ENCODE data around the gene POLH. TPM values are rescaled to one million over a fixed set of nuclear protein-coding genes. Genes with fewer than 3 reads are reported as not detected.

POLH gene
- total and polyA plus RNA-seq, 10 of the 15 experiments (the other 5 are each of a cell fraction or from before 2014, with no cell fraction given) = 5.5 to 33.6 (median 18.6) TPM

DNA sequence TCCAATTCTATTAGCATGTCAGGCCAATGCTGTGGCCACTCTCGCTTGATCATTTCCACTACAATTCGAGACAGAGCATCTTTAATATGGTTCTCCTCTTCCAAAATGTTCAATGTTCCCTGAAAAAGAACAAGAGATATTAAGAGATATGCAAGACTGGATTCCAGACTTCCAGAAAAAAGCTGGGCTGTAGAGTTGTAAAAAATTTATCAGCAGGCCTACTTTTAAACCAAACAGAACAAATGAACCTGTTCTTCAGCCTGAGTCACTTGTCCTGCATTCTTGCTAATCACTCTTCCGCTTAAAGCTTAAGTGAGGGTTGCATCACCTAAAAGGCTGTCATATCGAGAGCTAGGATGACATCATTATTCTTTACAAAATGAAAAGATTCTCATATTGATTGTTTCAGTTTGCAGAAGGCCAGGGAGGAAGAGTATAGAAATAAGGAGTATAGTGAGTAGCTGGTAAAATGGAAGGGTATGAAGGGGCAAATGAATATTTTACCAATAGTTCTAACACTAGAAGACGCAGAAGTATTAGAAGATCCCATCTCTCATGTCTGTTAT, 5.0 kb upstream of the POLH start:
- ATAC-seq = peak; percentile 43
- POLR2A ChIA-PET = interaction anchor here (0.5 to 1.1 kb wide), 6 partner anchors 26 to 642 kb away, joined by 3 to 4 read pairs (median 3); partner anchors contain the start of genes CNPY3 and CUL9
- in situ Hi-C loops (cut with MboI) (no loop called here), intact Hi-C loops (cut with micrococcal nuclease; ENCODE audit: unreplicated experiment) (no loop called here)
- DNase-seq (ENCODE audit: low read depth, low spot score) = no peak
- Histone ChIP-seq H4K20me1 (ENCODE audit: control insufficient read depth, insufficient read depth) (no peaks in the 10 kb centered on the region), H3K4me3 (no peak overlapping the region), H3K9ac (ENCODE audit: control insufficient read depth, insufficient read depth, low read length) (no peak overlapping the region), H3K36me3 (ENCODE audit: control insufficient read depth in 2 of 2, insufficient read depth in 2 of 2, low read length in 1 of 2) (peaks cover 6 to 32% of the 10 kb centered on the region in 2 experiments), H3K27ac (ENCODE audit: control insufficient read depth, insufficient read depth) (no peak overlapping the region; the same call in 1 of the 2 replicates), H3K9me3 (replicated peaks; ENCODE audit: control insufficient read depth, insufficient read depth, low read length) (no peaks in the 10 kb centered on the region), H3K4me2 (ENCODE audit: control insufficient read depth, insufficient read depth) (no peak overlapping the region), H3K79me2 (ENCODE audit: control insufficient read depth, insufficient read depth, low read length) (peaks cover 29% of the 10 kb centered on the region), H2AFZ (ENCODE audit: control insufficient read depth, low read depth, low read length) (no peak overlapping the region), H3K4me1 (ENCODE audit: control insufficient read depth, insufficient read depth, low read length) (no peaks in the 10 kb centered on the region; the same call in 1 of the 2 replicates), H3K27me3 (replicated peaks in 1 of 2; ENCODE audit: control insufficient read depth in 2 of 2, insufficient read depth in 2 of 2, low read length in 1 of 2) (no peaks in the 10 kb centered on the region)
- CTCF ChIA-PET = interaction anchor here (1.3 to 1.8 kb wide), 2 partner anchors 15 to 26 kb away, joined by 3 to 4 read pairs; no protein-coding TSS in a partner anchor
- WGBS (ENCODE audit: insufficient coverage, insufficient replicate concordance, low lambda C conversion rate, missing lambda C conversion rate) = 60% methylated on average over 5 of the region's 5 CpGs
- no TSS peak for BruUV-seq (replicated peaks)
- no peak for FAIRE-seq
- RAD21 ChIA-PET (ENCODE audit: unreplicated experiment) = interaction anchor here (0.5 to 1.2 kb wide), 2 partner anchors 29 to 999 kb away, joined by 3 to 4 read pairs; no protein-coding TSS in a partner anchor
- SMC1A ChIA-PET (ENCODE audit: uncharacterized antibody, unreplicated experiment) = interaction anchor here (0.8 to 1.3 kb wide), 6 partner anchors 8 to 52 kb away, joined by 3 read pairs; no protein-coding TSS in a partner anchor
- TF ChIP-seq, protein P1, sequence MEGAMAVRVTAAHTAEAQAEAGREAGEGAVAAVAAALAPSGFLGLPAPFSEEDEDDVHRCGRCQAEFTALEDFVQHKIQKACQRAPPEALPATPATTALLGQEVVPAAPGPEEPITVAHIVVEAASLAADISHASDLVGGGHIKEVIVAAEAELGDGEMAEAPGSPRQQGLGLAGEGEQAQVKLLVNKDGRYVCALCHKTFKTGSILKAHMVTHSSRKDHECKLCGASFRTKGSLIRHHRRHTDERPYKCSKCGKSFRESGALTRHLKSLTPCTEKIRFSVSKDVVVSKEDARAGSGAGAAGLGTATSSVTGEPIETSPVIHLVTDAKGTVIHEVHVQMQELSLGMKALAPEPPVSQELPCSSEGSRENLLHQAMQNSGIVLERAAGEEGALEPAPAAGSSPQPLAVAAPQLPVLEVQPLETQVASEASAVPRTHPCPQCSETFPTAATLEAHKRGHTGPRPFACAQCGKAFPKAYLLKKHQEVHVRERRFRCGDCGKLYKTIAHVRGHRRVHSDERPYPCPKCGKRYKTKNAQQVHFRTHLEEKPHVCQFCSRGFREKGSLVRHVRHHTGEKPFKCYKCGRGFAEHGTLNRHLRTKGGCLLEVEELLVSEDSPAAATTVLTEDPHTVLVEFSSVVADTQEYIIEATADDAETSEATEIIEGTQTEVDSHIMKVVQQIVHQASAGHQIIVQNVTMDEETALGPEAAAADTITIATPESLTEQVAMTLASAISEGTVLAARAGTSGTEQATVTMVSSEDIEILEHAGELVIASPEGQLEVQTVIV (IDR thresholded peaks at IDR 0.05; ENCODE audit: borderline replicate concordance, partially characterized antibody) = no peak
- no peak for TF ChIP-seq RFX5 (IDR thresholded peaks at IDR 0.05; ENCODE audit: low read depth, low read length)
- TF ChIP-seq ZBED1 (IDR thresholded peaks at IDR 0.05; ENCODE audit: borderline replicate concordance) = 0 out of 2 replicates have a peak, but pooled peaks have one; percentile 68
- TF ChIP-seq ETV6 (conservative IDR thresholded peaks at IDR 0.05 in 1 of 2, IDR thresholded peaks at IDR 0.05 in 1 of 2; ENCODE audit: borderline replicate concordance in 1 of 2, low read depth in 1 of 2) = peak in 1 of 2 experiments; percentile 56; a peak in 1 of 4 replicates
- TF ChIP-seq ATF7 (IDR thresholded peaks at IDR 0.05; ENCODE audit: low read depth) = peak; percentile 95
- TF ChIP-seq IRF4 (IDR thresholded peaks at IDR 0.05; ENCODE audit: low read depth, low read length) = peak; percentile 41; the same call in 1 of the 2 replicates
- TF ChIP-seq NFYB (IDR thresholded peaks at IDR 0.05; ENCODE audit: insufficient read depth, low read depth, low read length) = no peak
- TF ChIP-seq, protein P2, sequence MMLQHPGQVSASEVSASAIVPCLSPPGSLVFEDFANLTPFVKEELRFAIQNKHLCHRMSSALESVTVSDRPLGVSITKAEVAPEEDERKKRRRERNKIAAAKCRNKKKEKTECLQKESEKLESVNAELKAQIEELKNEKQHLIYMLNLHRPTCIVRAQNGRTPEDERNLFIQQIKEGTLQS (IDR thresholded peaks at IDR 0.05; ENCODE audit: borderline replicate concordance, extremely low read depth, low read depth, low read length) = peak; percentile 31; the same call in 1 of the 2 replicates
- peak; percentile 91 for TF ChIP-seq CREB1 (IDR thresholded peaks at IDR 0.05; ENCODE audit: low read depth)
- peak; percentile 52 to 91; a peak in 2 of 4 replicates for TF ChIP-seq CEBPB (IDR thresholded peaks at IDR 0.05; ENCODE audit: borderline replicate concordance in 1 of 2, low read depth in 2 of 2, low read length in 2 of 2)
- peak; percentile 98 for TF ChIP-seq JUNB (IDR thresholded peaks at IDR 0.05)
- peak; percentile 52; the same call in 1 of the 2 replicates for TF ChIP-seq GABPA (IDR thresholded peaks at IDR 0.05; ENCODE audit: low read depth)
- TF ChIP-seq EP300 (IDR thresholded peaks at IDR 0.05; ENCODE audit: borderline replicate concordance in 1 of 2, control insufficient read depth in 1 of 2, low read depth in 2 of 2, low read length in 2 of 2) = no peak; a peak in 1 of 4 replicates
- TF ChIP-seq, protein P3, sequence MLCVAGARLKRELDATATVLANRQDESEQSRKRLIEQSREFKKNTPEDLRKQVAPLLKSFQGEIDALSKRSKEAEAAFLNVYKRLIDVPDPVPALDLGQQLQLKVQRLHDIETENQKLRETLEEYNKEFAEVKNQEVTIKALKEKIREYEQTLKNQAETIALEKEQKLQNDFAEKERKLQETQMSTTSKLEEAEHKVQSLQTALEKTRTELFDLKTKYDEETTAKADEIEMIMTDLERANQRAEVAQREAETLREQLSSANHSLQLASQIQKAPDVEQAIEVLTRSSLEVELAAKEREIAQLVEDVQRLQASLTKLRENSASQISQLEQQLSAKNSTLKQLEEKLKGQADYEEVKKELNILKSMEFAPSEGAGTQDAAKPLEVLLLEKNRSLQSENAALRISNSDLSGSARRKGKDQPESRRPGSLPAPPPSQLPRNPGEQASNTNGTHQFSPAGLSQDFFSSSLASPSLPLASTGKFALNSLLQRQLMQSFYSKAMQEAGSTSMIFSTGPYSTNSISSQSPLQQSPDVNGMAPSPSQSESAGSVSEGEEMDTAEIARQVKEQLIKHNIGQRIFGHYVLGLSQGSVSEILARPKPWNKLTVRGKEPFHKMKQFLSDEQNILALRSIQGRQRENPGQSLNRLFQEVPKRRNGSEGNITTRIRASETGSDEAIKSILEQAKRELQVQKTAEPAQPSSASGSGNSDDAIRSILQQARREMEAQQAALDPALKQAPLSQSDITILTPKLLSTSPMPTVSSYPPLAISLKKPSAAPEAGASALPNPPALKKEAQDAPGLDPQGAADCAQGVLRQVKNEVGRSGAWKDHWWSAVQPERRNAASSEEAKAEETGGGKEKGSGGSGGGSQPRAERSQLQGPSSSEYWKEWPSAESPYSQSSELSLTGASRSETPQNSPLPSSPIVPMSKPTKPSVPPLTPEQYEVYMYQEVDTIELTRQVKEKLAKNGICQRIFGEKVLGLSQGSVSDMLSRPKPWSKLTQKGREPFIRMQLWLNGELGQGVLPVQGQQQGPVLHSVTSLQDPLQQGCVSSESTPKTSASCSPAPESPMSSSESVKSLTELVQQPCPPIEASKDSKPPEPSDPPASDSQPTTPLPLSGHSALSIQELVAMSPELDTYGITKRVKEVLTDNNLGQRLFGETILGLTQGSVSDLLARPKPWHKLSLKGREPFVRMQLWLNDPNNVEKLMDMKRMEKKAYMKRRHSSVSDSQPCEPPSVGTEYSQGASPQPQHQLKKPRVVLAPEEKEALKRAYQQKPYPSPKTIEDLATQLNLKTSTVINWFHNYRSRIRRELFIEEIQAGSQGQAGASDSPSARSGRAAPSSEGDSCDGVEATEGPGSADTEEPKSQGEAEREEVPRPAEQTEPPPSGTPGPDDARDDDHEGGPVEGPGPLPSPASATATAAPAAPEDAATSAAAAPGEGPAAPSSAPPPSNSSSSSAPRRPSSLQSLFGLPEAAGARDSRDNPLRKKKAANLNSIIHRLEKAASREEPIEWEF (IDR thresholded peaks at IDR 0.05; ENCODE audit: insufficient replicate concordance, low read depth, low read length) = no peak
